MM.1S (cell line): ENCODE results near the gene EDN3.

Source experiments
- DNase-seq: peaks from one replicate; pipeline ENCODE4 v3.0.0-alpha.2; 2015
- H2AFZ ChIP-seq: fragments of 300-600 bp; sonication (generic); 2 replicates; pipeline ENCODE4 v1.6.0; 2016; ENCODE audit warnings: antibody characterized with exemption, low read length
- H3F3A ChIP-seq: fragments of 300-600 bp; sonication (generic); 2 replicates; pipeline ENCODE4 v1.6.1; 2016; ENCODE audit warnings: mild to moderate bottlenecking, antibody characterized with exemption, low read length, moderate library complexity, mixed read lengths; ENCODE audit not compliant: insufficient read depth
- H3K27ac ChIP-seq: fragments of 300-600 bp; sonication (generic); 2 replicates; pipeline ENCODE4 v1.5.1; 2016; ENCODE audit warnings: mild to moderate bottlenecking, low read length
- H3K27me3 ChIP-seq: fragments of 300-600 bp; sonication (generic); replicated peaks from 2 replicates; pipeline ENCODE4 v1.6.0; 2016; ENCODE audit warnings: low read length; ENCODE audit not compliant: insufficient read depth
- H3K36me3 ChIP-seq: fragments of 300-600 bp; sonication (generic); replicated peaks from 2 replicates; pipeline ENCODE4 v1.6.1; 2016; ENCODE audit warnings: mild to moderate bottlenecking, low read length, mixed read lengths; ENCODE audit not compliant: insufficient read depth
- H3K4me1 ChIP-seq: fragments of 300-600 bp; sonication (generic); 2 replicates; pipeline ENCODE4 v1.6.1; 2016; ENCODE audit warnings: low read length, mixed read lengths
- H3K4me2 ChIP-seq: fragments of 300-600 bp; sonication (generic); 2 replicates; pipeline ENCODE4 v1.6.0; 2016; ENCODE audit warnings: low read depth, low read length
- H3K4me3 ChIP-seq: fragments of 300-600 bp; sonication (generic); 2 replicates; pipeline ENCODE4 v1.5.1; 2016; ENCODE audit warnings: low read length, mixed read lengths
- H3K79me2 ChIP-seq: fragments of 300-600 bp; sonication (generic); 2 replicates; pipeline ENCODE4 v1.6.1; 2016; ENCODE audit warnings: mixed run types, low read length, mixed read lengths
- H3K9ac ChIP-seq: fragments of 300-600 bp; sonication (generic); 2 replicates; pipeline ENCODE4 v1.6.1; 2016; ENCODE audit warnings: low read length, mixed read lengths
- H3K9me2 ChIP-seq: fragments of 300-600 bp; sonication (generic); replicated peaks from 2 replicates; pipeline ENCODE4 v1.6.1; 2016; ENCODE audit warnings: mild to moderate bottlenecking, low read length, mixed read lengths; ENCODE audit not compliant: insufficient read depth
- H3K9me3 ChIP-seq: fragments of 300-600 bp; sonication (generic); replicated peaks from 2 replicates; pipeline ENCODE4 v1.6.1; 2016; ENCODE audit warnings: mild to moderate bottlenecking, low read length, mixed read lengths; ENCODE audit not compliant: insufficient read depth
- H4K20me1 ChIP-seq: fragments of 300-600 bp; sonication (generic); 2 replicates; pipeline ENCODE4 v1.6.1; 2016; ENCODE audit warnings: mild to moderate bottlenecking, low read length, moderate library complexity, mixed read lengths; ENCODE audit not compliant: insufficient read depth
- CTCF ChIP-seq: fragments of 300-600 bp; sonication (generic); IDR thresholded peaks from 2 replicates; pipeline ENCODE4 v1.5.1; 2016; ENCODE audit warnings: antibody characterized with exemption, low read length, mixed read lengths
- EZH2 ChIP-seq: fragments of 300-600 bp; sonication (generic); optimal IDR thresholded peaks from 2 replicates; pipeline ENCODE3; 2017; ENCODE audit warnings: low read depth, mild to moderate bottlenecking, antibody characterized with exemption, low read length, mixed read lengths
- EZH2phosphoT487 ChIP-seq: fragments of 300-600 bp; sonication (generic); IDR thresholded peaks from 2 replicates; pipeline ENCODE4 v1.6.1; 2018; ENCODE audit warnings: antibody characterized with exemption, low read length

EDN3 gene

DNA sequence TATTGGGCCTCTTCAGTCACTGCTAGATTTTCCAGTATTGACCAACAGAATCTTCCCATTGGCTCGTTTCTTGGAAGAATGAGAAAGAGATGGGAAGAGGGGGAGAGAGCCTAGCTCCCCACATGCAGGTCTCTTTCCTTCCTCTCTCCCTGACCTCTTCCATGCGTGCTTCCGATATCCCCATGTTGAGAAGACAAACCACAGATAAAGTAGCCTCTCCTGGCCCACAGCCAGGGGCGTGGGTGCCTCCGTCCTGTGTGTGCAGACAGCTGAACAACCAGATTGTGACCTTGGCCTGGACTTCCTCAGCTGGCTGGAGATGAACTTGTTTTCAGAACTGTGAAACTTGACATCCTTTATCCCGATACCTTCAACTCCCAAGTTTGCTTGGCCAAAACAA, 71.0 kb downstream of the EDN3 start:
- Histone ChIP-seq H3K27ac (no peak overlapping the region), H3K4me3 (no peak overlapping the region), H2AFZ (no peak overlapping the region), H3K4me1 (no peaks in the 10 kb centered on the region), H3K9me2 (no peaks in the 10 kb centered on the region), H3F3A (no peaks in the 10 kb centered on the region), H4K20me1 (no peaks in the 10 kb centered on the region), H3K36me3 (no peaks in the 10 kb centered on the region), H3K9me3 (no peaks in the 10 kb centered on the region), H3K9ac (no peak overlapping the region), H3K4me2 (no peak overlapping the region), H3K27me3 (peaks cover 86% of the 10 kb centered on the region), H3K79me2 (no peaks in the 10 kb centered on the region)
- DNase-seq: no peak
- no peak for TF ChIP-seq EZH2
- TF ChIP-seq CTCF: no peak
- TF ChIP-seq EZH2phosphoT487: no peak

DNA sequence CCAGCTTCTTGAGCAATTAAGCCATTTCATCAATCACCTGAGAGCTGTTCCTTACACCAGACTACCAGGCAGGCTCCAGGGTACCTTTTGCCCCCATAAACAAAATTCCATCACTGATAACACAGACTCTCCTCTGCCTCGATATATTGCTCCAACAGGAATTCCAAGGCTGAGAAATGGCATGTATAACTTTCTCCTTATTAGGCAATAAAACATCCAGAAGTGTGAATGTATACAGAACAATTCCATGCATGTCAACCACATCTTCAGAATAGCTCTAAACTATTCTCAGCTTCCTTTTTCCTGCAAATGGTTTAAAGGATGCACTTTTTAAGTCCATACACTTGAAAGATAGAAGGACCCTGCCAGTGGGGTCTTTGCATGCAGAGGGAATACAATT, 73.8 kb downstream of the EDN3 start:
- H3K27ac ChIP-seq: no peak overlapping the region
- no peak overlapping the region for H3K4me3 ChIP-seq
- H3K79me2 ChIP-seq: no peaks in the 10 kb centered on the region
- peaks cover 82% of the 10 kb centered on the region for H3K27me3 ChIP-seq
- no peak overlapping the region for H3K9ac ChIP-seq
- H3K4me2 ChIP-seq: no peak overlapping the region
- H3K9me2 ChIP-seq: no peaks in the 10 kb centered on the region
- no peaks in the 10 kb centered on the region for H3K9me3 ChIP-seq
- H3F3A ChIP-seq: no peaks in the 10 kb centered on the region
- H3K4me1 ChIP-seq: no peaks in the 10 kb centered on the region
- no peak for DNase-seq
- TF ChIP-seq CTCF (no peak), EZH2 (no peak), EZH2phosphoT487 (no peak)
- no peaks in the 10 kb centered on the region for H4K20me1 ChIP-seq
- no peaks in the 10 kb centered on the region for H3K36me3 ChIP-seq
- H2AFZ ChIP-seq: no peak overlapping the region

GRCh38 chr20:59375541-59375940, 75.1 kb downstream of the EDN3 start:
- Histone ChIP-seq H3K79me2 (no peaks in the 10 kb centered on the region), H3K9ac (no peak overlapping the region), H3F3A (no peaks in the 10 kb centered on the region), H3K27me3 (peaks cover 80% of the 10 kb centered on the region), H3K27ac (no peak overlapping the region), H3K9me3 (no peaks in the 10 kb centered on the region), H3K4me2 (no peak overlapping the region), H3K36me3 (no peaks in the 10 kb centered on the region), H2AFZ (no peak overlapping the region), H3K4me3 (no peak overlapping the region), H4K20me1 (no peaks in the 10 kb centered on the region), H3K4me1 (no peaks in the 10 kb centered on the region), H3K9me2 (no peaks in the 10 kb centered on the region)
- no peak for DNase-seq
- TF ChIP-seq EZH2phosphoT487 (no peak), EZH2 (no peak), CTCF (no peak)
